Peyer's patch (tissue), 4 donors: Measurements from ENCODE around the gene ELAVL1. TPM values are rescaled to one million over a fixed set of nuclear protein-coding genes. Genes with fewer than 3 reads are reported as not detected.
"Not testable (repeated sequence)": the region's sequence is repeated elsewhere in the genome, so short reads cannot be mapped to it uniquely, and the experiment has no call there.

Experiments used
- DNase-seq, 3 donors: peaks; one replicate each; pipeline ENCODE4 v3.0.0-alpha.2; 2017 to 2019
- H3K27ac ChIP-seq, 4 donors: fragments of 200-600 bp; sonication (generic); one replicate each; pipeline ENCODE4 v1.5.1; 2016 to 2019
- H3K27me3 ChIP-seq, 2 donors: fragments of 200-600 bp; sonication (generic); one replicate each; pipeline ENCODE4 v1.5.1; 2019
- H3K36me3 ChIP-seq, 3 donors: fragments of 200-600 bp; sonication (generic); one replicate each; pipeline ENCODE4 v1.5.1; 2016 to 2019
- H3K4me1 ChIP-seq, 4 donors: fragments of 200-600 bp; sonication (generic); one replicate each; pipeline ENCODE4 v1.5.1; 2016 to 2019
- H3K4me3 ChIP-seq, 4 donors: fragments of 200-600 bp; sonication (generic); 1 replicate in 3 of 4; 2 replicates in 1 of 4; pipeline ENCODE4 v1.5.1; 2016 to 2019; ENCODE audit warnings: mild to moderate bottlenecking in 1 of 4
- H3K9me3 ChIP-seq, 4 donors: fragments of 200-600 bp; sonication (generic); one replicate each; pipeline ENCODE4 v1.5.1; 2016 to 2019; ENCODE audit warnings: mild to moderate bottlenecking in 1 of 4
- POLR2A ChIP-seq, 2 donors: fragments of 450-650 bp; IDR thresholded peaks; one replicate each; pipeline ENCODE4 v1.5.1; 2017; ENCODE audit warnings: antibody characterized with exemption in 2 of 2, mild to moderate bottlenecking in 2 of 2, moderate library complexity in 2 of 2
- total RNA-seq, 4 donors: library from RNA; depleted of rRNA; stranded (reverse); fragments of >200 nt; gene quantifications; one replicate each; pipeline ENCODE4 v1.1.0, GENCODE V29; 2016
- TF ChIP-seq, protein P1 (sequence below), 6 experiments: fragments of 450-650 bp in 4 of 6; fragments of 200-600 bp in 2 of 6; sonication (generic) in 1 of 6; IDR thresholded peaks; one replicate each; pipeline ENCODE4 v1.5.1; 2017 to 2019; ENCODE audit warnings: antibody characterized with exemption in 6 of 6, mild to moderate bottlenecking in 3 of 6, moderate library complexity in 1 of 6

Gene ELAVL1
- total RNA-seq, 4 donors from 2014 or later = 21.0 to 41.7 (median 25.9) TPM

DNA sequence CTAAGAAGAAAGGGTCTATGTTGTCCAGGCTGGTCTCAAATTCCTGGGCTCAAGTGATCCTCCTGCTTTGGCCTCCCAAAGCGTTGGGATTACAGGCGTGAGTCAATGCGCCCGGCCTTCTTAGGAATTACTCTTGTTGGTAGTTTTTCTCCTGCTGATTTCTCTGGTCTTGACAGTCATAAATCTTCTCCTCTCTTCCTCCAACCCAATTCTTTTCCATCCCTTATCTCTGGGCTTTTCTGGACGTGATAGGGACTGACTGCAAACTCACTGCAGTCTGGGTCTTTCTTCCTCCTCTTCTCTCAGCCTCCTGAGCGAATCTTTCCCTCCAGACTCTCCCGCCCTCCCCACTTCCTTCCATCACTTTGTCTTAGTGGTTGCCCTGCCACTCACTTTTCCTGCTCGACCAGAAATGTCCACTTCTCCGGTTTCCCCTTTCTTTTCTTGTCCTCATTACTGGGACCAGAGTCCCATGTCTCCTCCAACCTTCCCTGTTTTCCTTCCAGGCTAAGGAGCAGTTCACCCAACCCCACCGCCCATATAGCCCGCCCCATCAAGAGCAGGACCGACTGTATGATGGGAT is 40.1 kb downstream of the ELAVL1 start:
- no peak overlapping the region for H3K27ac ChIP-seq
- no peak for DNase-seq
- H3K27me3 ChIP-seq = no peaks in the 10 kb centered on the region
- no peaks in the 10 kb centered on the region for H3K4me1 ChIP-seq
- no peaks in the 10 kb centered on the region for H3K9me3 ChIP-seq
- H3K4me3 ChIP-seq = no peak overlapping the region
- H3K36me3 ChIP-seq = peaks cover 0 to 91% (median 0%) of the 10 kb centered on the region in 3 donors
- TF ChIP-seq POLR2A (IDR thresholded peaks at IDR 0.05) = no peak
- TF ChIP-seq, protein P1, sequence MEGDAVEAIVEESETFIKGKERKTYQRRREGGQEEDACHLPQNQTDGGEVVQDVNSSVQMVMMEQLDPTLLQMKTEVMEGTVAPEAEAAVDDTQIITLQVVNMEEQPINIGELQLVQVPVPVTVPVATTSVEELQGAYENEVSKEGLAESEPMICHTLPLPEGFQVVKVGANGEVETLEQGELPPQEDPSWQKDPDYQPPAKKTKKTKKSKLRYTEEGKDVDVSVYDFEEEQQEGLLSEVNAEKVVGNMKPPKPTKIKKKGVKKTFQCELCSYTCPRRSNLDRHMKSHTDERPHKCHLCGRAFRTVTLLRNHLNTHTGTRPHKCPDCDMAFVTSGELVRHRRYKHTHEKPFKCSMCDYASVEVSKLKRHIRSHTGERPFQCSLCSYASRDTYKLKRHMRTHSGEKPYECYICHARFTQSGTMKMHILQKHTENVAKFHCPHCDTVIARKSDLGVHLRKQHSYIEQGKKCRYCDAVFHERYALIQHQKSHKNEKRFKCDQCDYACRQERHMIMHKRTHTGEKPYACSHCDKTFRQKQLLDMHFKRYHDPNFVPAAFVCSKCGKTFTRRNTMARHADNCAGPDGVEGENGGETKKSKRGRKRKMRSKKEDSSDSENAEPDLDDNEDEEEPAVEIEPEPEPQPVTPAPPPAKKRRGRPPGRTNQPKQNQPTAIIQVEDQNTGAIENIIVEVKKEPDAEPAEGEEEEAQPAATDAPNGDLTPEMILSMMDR (IDR thresholded peaks at IDR 0.05) = no peak

GRCh38 chr19:7963566-7963965 is 41.9 kb downstream of the ELAVL1 start:
- H3K9me3 ChIP-seq = no peaks in the 10 kb centered on the region
- TF ChIP-seq, protein P1 (IDR thresholded peaks at IDR 0.05) = no peak
- TF ChIP-seq POLR2A (IDR thresholded peaks at IDR 0.05) = no peak
- peaks cover 0 to 75% (median 0%) of the 10 kb centered on the region in 3 donors for H3K36me3 ChIP-seq
- no peaks in the 10 kb centered on the region for H3K27me3 ChIP-seq
- H3K27ac ChIP-seq = no peak overlapping the region
- no peaks in the 10 kb centered on the region for H3K4me1 ChIP-seq
- no peak overlapping the region for H3K4me3 ChIP-seq
- no peak for DNase-seq

- H3K36me3 ChIP-seq = peaks cover 0 to 74% (median 0%) of the 10 kb centered on the region in 3 donors
- no peaks in the 10 kb centered on the region for H3K4me1 ChIP-seq
- no peaks in the 10 kb centered on the region for H3K9me3 ChIP-seq
- no peak overlapping the region for H3K4me3 ChIP-seq
- no peak for TF ChIP-seq POLR2A (IDR thresholded peaks at IDR 0.05)
- TF ChIP-seq, protein P1 (IDR thresholded peaks at IDR 0.05) = no peak
- no peak overlapping the region for H3K27ac ChIP-seq
- no peaks in the 10 kb centered on the region for H3K27me3 ChIP-seq
- no peak for DNase-seq
Observed at GRCh38 chr19:7962644-7963268, 42.7 kb downstream of the ELAVL1 start.

GRCh38 chr19:7961920-7962626 is 43.4 kb downstream of the ELAVL1 start:
- Histone ChIP-seq H3K36me3 (peaks cover 0 to 68% (median 0%) of the 10 kb centered on the region in 3 donors), H3K4me3 (no peak overlapping the region), H3K27ac (no peak overlapping the region), H3K9me3 (no peaks in the 10 kb centered on the region), H3K4me1 (no peaks in the 10 kb centered on the region), H3K27me3 (no peaks in the 10 kb centered on the region)
- TF ChIP-seq POLR2A (IDR thresholded peaks at IDR 0.05) = no peak
- TF ChIP-seq, protein P1 (IDR thresholded peaks at IDR 0.05) = no peak
- no peak for DNase-seq

DNA sequence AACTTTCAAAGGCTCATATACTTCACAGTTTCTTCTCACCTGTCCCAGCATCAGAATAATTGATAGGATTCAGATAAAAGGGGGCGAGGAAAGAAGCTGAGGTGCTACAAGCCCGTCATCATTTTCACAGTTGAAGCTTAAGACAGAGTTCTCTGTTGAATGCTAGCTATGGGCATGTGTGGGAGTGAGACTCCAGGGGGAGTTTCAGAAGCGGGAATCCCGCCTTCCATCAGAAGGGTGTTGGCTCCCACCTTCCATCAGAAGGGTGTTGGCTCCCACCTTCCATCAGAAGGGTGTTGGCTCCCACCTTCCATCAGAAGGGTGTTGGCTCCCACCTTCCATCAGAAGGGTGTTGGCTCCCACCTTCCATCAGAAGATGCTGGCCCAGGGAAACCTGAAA is 44.4 kb downstream of the ELAVL1 start:
- H3K27me3 ChIP-seq, DNase-seq, H3K27ac ChIP-seq, H3K9me3 ChIP-seq, H3K4me3 ChIP-seq, H3K4me1 ChIP-seq: not testable (repeated sequence)
- peaks cover 0 to 58% (median 0%) of the 10 kb centered on the region in 3 donors for H3K36me3 ChIP-seq

- Histone ChIP-seq H3K27me3 (no peaks in the 10 kb centered on the region), H3K9me3 (no peaks in the 10 kb centered on the region), H3K4me3 (no peak overlapping the region), H3K27ac (no peak overlapping the region), H3K4me1 (no peaks in the 10 kb centered on the region), H3K36me3 (peaks cover 0 to 42% (median 0%) of the 10 kb centered on the region in 3 donors)
- TF ChIP-seq, protein P1 (IDR thresholded peaks at IDR 0.05) = no peak
- TF ChIP-seq POLR2A (IDR thresholded peaks at IDR 0.05) = no peak
- no peak for DNase-seq
Observed at GRCh38 chr19:7959211-7959610, 46.2 kb downstream of the ELAVL1 start.
